Retina (tissue), 1 donor: ENCODE data around the gene TMEM186.
"Not testable (repeated sequence)": the region's sequence is repeated elsewhere in the genome, so short reads cannot be mapped to it uniquely, and the experiment has no call there.

Experiments used
- DNase-seq: peaks from one replicate; pipeline ENCODE4 v3.0.0-alpha.2; 2016

TMEM186 gene

GRCh38 chr16:8808613-8809353 is 11.3 kb upstream of the TMEM186 start:
- no peak for DNase-seq

GRCh38 chr16:8808009-8808408 is 10.6 kb upstream of the TMEM186 start:
- DNase-seq = no peak

- DNase-seq = no peak
These were observed 9.8 kb upstream of the TMEM186 start for GRCh38 chr16:8807189-8807588.

GRCh38 chr16:8806272-8806983 is 9.0 kb upstream of the TMEM186 start:
- DNase-seq = no peak

- no peak for DNase-seq
These were observed 6.9 kb upstream of the TMEM186 start for GRCh38 chr16:8804313-8804712.

- DNase-seq = not testable (repeated sequence)
These were observed 6.3 kb upstream of the TMEM186 start for GRCh38 chr16:8803733-8804132.

- no peak for DNase-seq
These were observed 4.3 kb upstream of the TMEM186 start for GRCh38 chr16:8801701-8802100.

- DNase-seq = no peak
These were observed 1.2 kb upstream of the TMEM186 start for GRCh38 chr16:8798535-8799157.

- no peak for DNase-seq
These were observed 712 bp upstream of the TMEM186 start for GRCh38 chr16:8798174-8798527.

- DNase-seq = no peak
These were observed 723 bp downstream of the TMEM186 start for GRCh38 chr16:8796469-8797363.

- no peak for DNase-seq
These were observed 1.6 kb downstream of the TMEM186 start for GRCh38 chr16:8795818-8796217.

GRCh38 chr16:8795091-8795490 is 2.3 kb downstream of the TMEM186 start:
- DNase-seq = no peak

GRCh38 chr16:8788578-8789172 is 8.8 kb downstream of the TMEM186 start:
- no peak for DNase-seq

- DNase-seq = not testable (repeated sequence)
These were observed 11.1 kb downstream of the TMEM186 start for GRCh38 chr16:8786316-8786715.

- DNase-seq = no peak
These were observed 12.0 kb downstream of the TMEM186 start for GRCh38 chr16:8785408-8785807.

- DNase-seq = no peak
These were observed 14.8 kb downstream of the TMEM186 start for GRCh38 chr16:8782673-8783072.

- DNase-seq = no peak
These were observed 15.6 kb downstream of the TMEM186 start for GRCh38 chr16:8781797-8782196.

GRCh38 chr16:8777217-8777616 is 20.2 kb downstream of the TMEM186 start:
- DNase-seq = no peak

GRCh38 chr16:8776129-8776584 is 21.3 kb downstream of the TMEM186 start:
- DNase-seq = no peak

- no peak for DNase-seq
These were observed 22.1 kb downstream of the TMEM186 start for GRCh38 chr16:8775359-8775758.

- DNase-seq = no peak
These were observed 23.2 kb downstream of the TMEM186 start for GRCh38 chr16:8774208-8774607.

- no peak for DNase-seq
These were observed 23.9 kb downstream of the TMEM186 start for GRCh38 chr16:8773537-8773936.

- peak; percentile 49 for DNase-seq
These were observed 28.7 kb downstream of the TMEM186 start for GRCh38 chr16:8768692-8769091.
